Psoas muscle (tissue), 8 donors: ENCODE data around the gene ZNF41. TPM values are rescaled to one million over a fixed set of nuclear protein-coding genes. Genes with fewer than 3 reads are reported as not detected.
A peak's percentile ranks its signal among the peaks of the same experiment; 100 is the strongest.
"Not testable (repeated sequence)": the region's sequence is repeated elsewhere in the genome, so short reads cannot be mapped to it uniquely, and the experiment has no call there.

Experiments used
- ATAC-seq, 4 donors: fragments of 200-7000 bp; cut with Tn5 transposase; one replicate each; pipeline ENCODE4 v1.9.1; 2020; ENCODE audit warnings: moderate library complexity in 3 of 4, mild to moderate bottlenecking in 2 of 4
- DNase-seq, 2 donors: peaks; one replicate each; pipeline ENCODE4 v3.0.0-alpha.2; 2020
- H3K27ac ChIP-seq: fragments of 200-600 bp; one replicate; pipeline ENCODE4 v1.8.0; 2022
- H3K27me3 ChIP-seq, 3 donors: fragments of 200-600 bp in 1 of 3; one replicate each; pipeline versions ENCODE4 v1.6.1 to v1.8.0; 2013 to 2022; ENCODE audit warnings: low read length in 2 of 3, mild to moderate bottlenecking in 2 of 3, moderate library complexity in 1 of 3; ENCODE audit not compliant: insufficient read depth in 3 of 3
- H3K36me3 ChIP-seq, 2 donors: fragments of 200-600 bp in 1 of 2; one replicate each; pipeline versions ENCODE4 v1.6.1 to v1.8.0; 2013 to 2022; ENCODE audit warnings: low read depth in 1 of 2, mild to moderate bottlenecking in 1 of 2, moderate library complexity in 1 of 2; ENCODE audit not compliant: insufficient read depth in 1 of 2
- H3K4me1 ChIP-seq: fragments of 200-600 bp; one replicate; pipeline ENCODE4 v1.8.0; 2022
- H3K4me3 ChIP-seq: fragments of 200-600 bp; one replicate; pipeline ENCODE4 v1.8.0; 2022; ENCODE audit warnings: mild to moderate bottlenecking
- H3K9me3 ChIP-seq: fragments of 200-600 bp; one replicate; pipeline ENCODE4 v1.8.0; 2022
- WGBS, 3 donors: extraction: QIAGEN DNeasy Blood & Tissue Kit; methylation state at CpG; one replicate each; pipeline versions ENCODE4 v1.1.6 to v1.1.7; 2013; 5-methylcytosine and 5-hydroxymethylcytosine counted together
- intact Hi-C, 2 donors: fragments of 100-400 bp; cut with DNase I; formaldehyde crosslinking; loops; one replicate each; pipeline versions ENCODE4 v1.11.0 to v1.14.2; 2022
- polyA plus RNA-seq, 3 donors: library from polyadenylated mRNA; stranded (reverse); fragments of 200-250 nt; gene quantifications; one replicate each; pipeline ENCODE4 v1.2.3, GENCODE V29; 2013
- total RNA-seq, 4 donors: library from RNA; stranded (reverse); fragmentation: NEBNext Ultra II Directional in 2 of 4; extraction: Animal tissue kit (Norgen Biotek cat#: 25700) in 2 of 4; gene quantifications; one replicate each; pipeline versions ENCODE4 v1.2.1 to v1.2.4, GENCODE V29; 2021 to 2023
- TF ChIP-seq, protein P1 (sequence below): fragments of 200-600 bp; IDR thresholded peaks from one replicate; pipeline ENCODE4 v1.8.0; 2022; ENCODE audit warnings: antibody characterized with exemption
- donor health status: healthy with polysubstance abuse.
- donor health status: DM: no; HTN: no; CAD: no; lungs with moderate emphysema.
- donor health status: Bipolar disorder and iron deficiency.
- donor health status: healthy.
- donor health status: DM: yes; HTN: yes; CAD: no.
- donor health status: DM: no; HTN: no; CAD: no.
- donor health status: DM: no; HTN: no; CAD: no.
- donor health status: DM: yes; HTN: yes; CAD: no.

Gene ZNF41
- total and polyA plus RNA-seq, 7 donors, result 5.3 to 17.7 (median 10.9) TPM

DNA sequence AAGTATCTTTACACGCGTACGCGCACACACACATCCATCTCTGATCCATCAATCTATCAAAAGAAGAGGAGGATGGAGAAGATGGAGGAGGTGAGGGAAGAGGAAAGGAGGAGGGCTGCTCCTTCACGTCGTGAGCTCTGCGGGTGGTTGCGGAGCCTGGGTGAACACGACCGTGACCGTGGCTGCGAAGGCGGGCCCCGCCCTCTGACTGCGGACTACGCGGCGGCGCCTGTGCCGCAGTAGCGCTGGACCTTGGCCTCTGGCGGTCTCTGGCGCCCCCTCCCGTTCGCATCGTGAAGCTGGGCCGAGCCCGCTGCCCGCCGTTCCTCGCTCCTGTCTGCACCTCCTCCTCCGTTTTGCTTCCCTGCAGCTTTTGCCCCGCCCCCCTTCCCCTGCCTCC is 40.3 kb upstream of the ZNF41 start:
- Histone ChIP-seq H3K9me3 (peaks cover 11% of the 10 kb centered on the region), H3K27me3 (no peaks in the 10 kb centered on the region), H3K27ac (no peak overlapping the region), H3K4me3 (peak overlapping the region; percentile 61), H3K36me3 (no peaks in the 10 kb centered on the region), H3K4me1 (no peaks in the 10 kb centered on the region)
- intact Hi-C loops, result loop anchor here (1.0 to 10.0 kb wide), 4 partner anchors 26 to 331 kb away; partner anchors contain the start of gene UBA1 (in 2 of the 2)
- DNase-seq (peak; percentile 85 to 92), ATAC-seq (peak; percentile 98 to 99 (median 98))
- TF ChIP-seq, protein P1, sequence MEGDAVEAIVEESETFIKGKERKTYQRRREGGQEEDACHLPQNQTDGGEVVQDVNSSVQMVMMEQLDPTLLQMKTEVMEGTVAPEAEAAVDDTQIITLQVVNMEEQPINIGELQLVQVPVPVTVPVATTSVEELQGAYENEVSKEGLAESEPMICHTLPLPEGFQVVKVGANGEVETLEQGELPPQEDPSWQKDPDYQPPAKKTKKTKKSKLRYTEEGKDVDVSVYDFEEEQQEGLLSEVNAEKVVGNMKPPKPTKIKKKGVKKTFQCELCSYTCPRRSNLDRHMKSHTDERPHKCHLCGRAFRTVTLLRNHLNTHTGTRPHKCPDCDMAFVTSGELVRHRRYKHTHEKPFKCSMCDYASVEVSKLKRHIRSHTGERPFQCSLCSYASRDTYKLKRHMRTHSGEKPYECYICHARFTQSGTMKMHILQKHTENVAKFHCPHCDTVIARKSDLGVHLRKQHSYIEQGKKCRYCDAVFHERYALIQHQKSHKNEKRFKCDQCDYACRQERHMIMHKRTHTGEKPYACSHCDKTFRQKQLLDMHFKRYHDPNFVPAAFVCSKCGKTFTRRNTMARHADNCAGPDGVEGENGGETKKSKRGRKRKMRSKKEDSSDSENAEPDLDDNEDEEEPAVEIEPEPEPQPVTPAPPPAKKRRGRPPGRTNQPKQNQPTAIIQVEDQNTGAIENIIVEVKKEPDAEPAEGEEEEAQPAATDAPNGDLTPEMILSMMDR, result peak; percentile 80
- WGBS, 3 donors, result 1 to 10% (median 6%) methylated on average over 14 to 33 of the region's 33 CpGs

DNA sequence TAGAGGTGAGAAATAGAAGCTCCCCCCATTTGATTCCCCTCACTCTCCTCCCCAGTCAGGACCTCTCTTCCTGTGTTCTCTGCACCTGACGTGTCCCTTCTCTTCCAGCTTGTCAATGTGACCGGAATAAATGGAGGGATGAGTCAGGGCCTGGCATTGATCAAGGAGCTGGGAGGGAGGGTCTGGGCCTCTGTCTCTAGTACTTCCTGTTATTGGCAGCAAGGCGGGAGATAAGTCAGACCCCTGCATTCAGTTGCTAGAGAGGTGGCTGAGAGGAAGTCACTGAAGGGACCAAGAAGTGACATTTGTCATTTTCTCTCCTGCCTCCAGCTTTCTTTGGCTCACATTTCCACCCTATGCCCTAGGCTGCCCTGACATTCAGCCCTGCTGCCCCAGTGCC is 35.1 kb upstream of the ZNF41 start:
- no peak overlapping the region for H3K27ac ChIP-seq
- TF ChIP-seq, protein P1, result no peak
- ATAC-seq, result peak; percentile 43 to 61 (median 54)
- DNase-seq, result no peak
- intact Hi-C loops, result loop anchor here in 1 of 2 donors (5.0 kb wide), 1 partner anchor 151 kb away; no protein-coding TSS in a partner anchor
- peaks cover 11% of the 10 kb centered on the region for H3K9me3 ChIP-seq
- H3K4me1 ChIP-seq, result no peaks in the 10 kb centered on the region
- 48 to 56% (median 50%) methylated on average over 1 to 3 of the region's 3 CpGs for WGBS, 3 donors
- no peaks in the 10 kb centered on the region for H3K36me3 ChIP-seq
- H3K27me3 ChIP-seq, result peaks cover 0 to 3% (median 0%) of the 10 kb centered on the region in 3 donors
- H3K4me3 ChIP-seq, result no peak overlapping the region

DNA sequence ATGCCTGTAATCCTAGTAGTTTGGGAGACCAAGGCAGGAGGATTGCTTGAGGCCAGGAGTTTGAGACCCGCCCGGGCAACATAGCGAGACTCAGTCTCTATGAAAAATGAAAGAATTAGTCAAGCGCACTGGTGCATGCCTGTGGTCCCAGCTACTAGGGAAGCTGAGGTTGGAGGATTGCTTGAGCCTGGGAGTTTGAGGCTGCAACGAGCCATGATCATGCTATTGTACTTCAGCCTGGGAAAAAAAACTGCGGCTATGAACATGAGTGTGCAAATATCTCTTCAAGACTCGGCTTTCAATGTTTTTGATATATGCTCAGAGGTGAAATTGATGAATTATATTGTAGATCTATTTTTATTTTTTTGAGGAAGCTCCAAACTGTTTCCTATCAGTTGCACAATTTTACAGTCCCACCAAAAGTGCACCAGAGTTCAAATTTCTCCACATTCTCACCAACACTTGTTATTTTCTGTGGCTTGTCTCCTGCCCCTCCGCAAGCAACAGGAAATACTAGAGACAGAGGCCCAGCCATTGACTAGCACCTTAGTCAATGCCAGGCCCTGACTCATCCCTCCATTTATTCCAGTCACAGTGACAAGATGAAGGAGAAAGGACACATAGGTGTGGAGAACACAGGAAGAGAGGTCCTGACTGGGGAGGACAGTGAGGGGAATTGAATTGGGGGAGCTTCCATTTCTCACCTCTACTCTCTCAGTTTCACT is 33.1 kb upstream of the ZNF41 start:
- TF ChIP-seq, protein P1, result no peak
- no peaks in the 10 kb centered on the region for H3K4me1 ChIP-seq
- intact Hi-C loops, result loop anchor here in 1 of 2 donors (5.0 kb wide), 1 partner anchor 149 kb away; no protein-coding TSS in a partner anchor
- 89 to 93% (median 92%) methylated on average over 8 of the region's 8 CpGs for WGBS, 3 donors
- peaks cover 0 to 3% (median 0%) of the 10 kb centered on the region in 3 donors for H3K27me3 ChIP-seq
- peak overlapping the region; percentile 0 for H3K27ac ChIP-seq
- H3K9me3 ChIP-seq, result no peaks in the 10 kb centered on the region
- H3K36me3 ChIP-seq, result no peaks in the 10 kb centered on the region
- H3K4me3 ChIP-seq, result no peak overlapping the region
- DNase-seq (no peak), ATAC-seq (peak; percentile 46 to 71 (median 54))

DNA sequence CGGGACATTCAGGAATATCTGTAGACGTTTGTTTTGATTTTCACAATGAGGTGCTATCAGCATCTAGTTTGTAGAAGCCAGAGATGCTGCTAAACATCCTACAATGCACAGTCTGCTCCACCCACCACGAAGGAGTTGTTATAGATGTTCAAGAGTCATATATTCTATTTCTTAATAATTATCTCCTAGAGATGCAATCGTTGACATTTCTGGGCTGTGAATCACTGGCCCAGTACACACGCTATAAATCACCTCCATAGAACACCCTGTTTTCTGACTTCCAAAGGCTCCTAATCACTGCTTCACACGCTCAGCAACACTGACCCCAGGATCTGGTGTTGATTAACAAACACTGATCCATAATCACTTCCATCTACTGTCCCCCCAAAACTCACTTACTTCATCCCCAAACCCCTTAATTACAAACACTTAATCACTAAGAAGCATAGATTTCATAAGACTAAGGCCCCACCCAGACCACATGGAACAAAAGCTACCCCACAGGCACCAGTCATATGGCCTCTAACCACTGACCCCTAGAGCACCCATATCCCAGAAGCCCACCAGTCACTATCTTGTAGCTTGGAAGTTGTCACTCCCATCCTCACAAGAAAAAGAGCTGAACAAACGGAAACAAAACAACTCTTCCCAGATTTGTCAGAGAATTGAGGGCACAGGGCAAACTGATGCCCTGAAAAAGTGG is 31.7 kb upstream of the ZNF41 start:
- no peak overlapping the region for H3K27ac ChIP-seq
- no peak overlapping the region for H3K4me3 ChIP-seq
- no peak for ATAC-seq
- intact Hi-C loops, result loop anchor here in 1 of 2 donors (5.0 kb wide), 1 partner anchor 147 kb away; no protein-coding TSS in a partner anchor
- 61 to 85% (median 77%) methylated on average over 7 of the region's 7 CpGs for WGBS, 3 donors
- H3K9me3 ChIP-seq, result no peaks in the 10 kb centered on the region
- DNase-seq, result no peak
- H3K27me3 ChIP-seq, result peaks cover 0 to 3% (median 0%) of the 10 kb centered on the region in 3 donors
- H3K36me3 ChIP-seq, result no peaks in the 10 kb centered on the region
- H3K4me1 ChIP-seq, result no peaks in the 10 kb centered on the region
- TF ChIP-seq, protein P1, result no peak

DNA sequence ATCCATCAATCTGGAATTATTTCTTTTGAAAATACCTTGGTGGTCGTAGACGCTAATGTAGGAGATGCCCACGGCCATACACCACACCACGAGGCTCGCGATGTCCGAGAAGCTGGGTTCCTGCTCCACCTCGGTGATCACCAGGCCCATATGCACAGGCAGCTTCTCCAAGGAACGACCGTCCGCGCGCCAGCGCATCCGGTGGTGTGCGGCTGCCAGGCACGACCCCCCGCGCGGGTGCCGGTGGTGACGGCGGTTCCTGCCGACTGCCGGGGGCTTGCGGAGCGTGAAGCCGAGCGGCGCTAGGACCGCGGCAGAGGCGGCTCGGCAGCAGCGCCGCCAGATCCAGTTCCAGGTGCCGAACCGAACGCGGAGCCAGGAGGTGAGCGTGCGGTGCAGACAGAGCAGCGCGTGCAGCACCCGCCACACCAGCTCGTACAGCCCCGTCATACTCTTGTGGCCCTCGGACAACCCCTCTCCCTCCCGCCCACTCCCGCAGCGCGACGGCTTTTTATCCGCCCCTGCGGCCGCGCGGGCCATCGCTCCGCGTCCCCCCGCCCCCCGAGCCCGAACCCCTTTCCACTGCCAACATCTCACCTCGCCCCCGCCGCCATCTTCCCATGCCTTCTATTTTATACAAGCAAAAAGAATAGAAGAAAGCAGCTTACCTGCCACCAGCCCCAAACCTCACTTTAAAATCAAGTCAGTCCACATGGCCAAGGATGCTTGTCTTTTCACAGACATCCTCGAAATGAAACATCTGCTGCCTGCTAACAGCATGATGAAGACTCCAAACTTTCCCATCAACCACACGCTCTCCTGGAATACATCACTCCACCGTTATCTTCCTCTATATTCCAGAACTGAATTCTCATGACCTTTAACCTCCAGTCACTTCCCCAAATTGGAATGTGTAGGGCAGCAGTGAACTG is 30.3 kb upstream of the ZNF41 start:
- H3K4me1 ChIP-seq, DNase-seq, H3K36me3 ChIP-seq, H3K27ac ChIP-seq, H3K9me3 ChIP-seq, intact Hi-C loops, H3K27me3 ChIP-seq: not testable (repeated sequence)
- ATAC-seq, result peak; percentile 78 to 89 (median 80)
- 3 to 36% (median 6%) methylated on average over 9 to 36 of the region's 70 CpGs for WGBS, 3 donors
- peak overlapping the region; percentile 61 for H3K4me3 ChIP-seq

DNA sequence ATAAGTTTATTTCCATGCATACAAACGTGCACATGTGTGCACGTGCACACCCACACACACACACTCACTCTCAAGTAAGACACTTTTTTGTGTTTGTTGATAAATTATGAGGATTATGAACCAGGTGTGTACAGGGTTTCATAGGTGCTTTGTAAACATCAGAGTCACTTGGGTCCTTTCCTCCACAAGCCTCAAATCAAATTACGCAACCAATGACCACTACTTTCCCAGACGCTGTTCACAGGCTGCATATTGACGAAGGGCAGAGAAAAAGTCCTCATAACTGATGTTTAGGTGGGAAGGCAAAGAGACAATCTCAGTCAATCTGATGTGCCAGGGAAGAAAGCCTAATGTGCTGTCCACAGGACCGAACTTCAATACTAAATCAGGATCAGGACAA is 29.4 kb upstream of the ZNF41 start:
- H3K9me3 ChIP-seq, ATAC-seq, H3K36me3 ChIP-seq, intact Hi-C loops, H3K27ac ChIP-seq, DNase-seq, H3K4me1 ChIP-seq, H3K27me3 ChIP-seq: not testable (repeated sequence)
- 69 to 90% (median 77%) methylated on average over 4 to 5 of the region's 6 CpGs for WGBS, 3 donors
- H3K4me3 ChIP-seq, result peak overlapping the region; percentile 61
